Trophoblast cell (in vitro differentiated cells and primary cell): Measurements from ENCODE around the gene TPSB2.

Source experiments
- DNase-seq, 2 donors: peaks; one replicate each; pipeline ENCODE4 v3.0.0-alpha.2; 2016
- H2AFZ ChIP-seq: 2 replicates; pipeline ENCODE4 v1.6.1; 2013; ENCODE audit warnings: low read length, moderate library complexity, mild to moderate bottlenecking; ENCODE audit not compliant: insufficient read depth, poor library complexity
- H2AK5ac ChIP-seq: 2 replicates; pipeline ENCODE4 v1.6.1; 2013; ENCODE audit warnings: mild to moderate bottlenecking, low read length
- H2BK120ac ChIP-seq: 2 replicates; pipeline ENCODE4 v1.6.1; 2013; ENCODE audit warnings: low read length, mild to moderate bottlenecking, moderate library complexity; ENCODE audit not compliant: insufficient read depth, poor library complexity
- H2BK12ac ChIP-seq: 2 replicates; pipeline ENCODE4 v1.6.1; 2013; ENCODE audit warnings: mild to moderate bottlenecking, low read length, moderate library complexity
- H2BK5ac ChIP-seq: 2 replicates; pipeline ENCODE4 v1.6.1; 2013; ENCODE audit warnings: low read length, low read depth, moderate library complexity, mild to moderate bottlenecking; ENCODE audit not compliant: poor library complexity
- H3K14ac ChIP-seq: 2 replicates; pipeline ENCODE4 v1.6.1; 2013; ENCODE audit warnings: mild to moderate bottlenecking, low read length
- H3K18ac ChIP-seq: 2 replicates; pipeline ENCODE4 v1.6.1; 2013; ENCODE audit warnings: mild to moderate bottlenecking, low read length
- H3K23ac ChIP-seq: 2 replicates; pipeline ENCODE4 v1.6.1; 2013; ENCODE audit warnings: low read length
- H3K27ac ChIP-seq: 2 replicates; pipeline ENCODE4 v1.5.1; 2013; ENCODE audit warnings: low read depth, mild to moderate bottlenecking, inconsistent platforms, low read length, moderate library complexity
- H3K27me3 ChIP-seq: 2 replicates; pipeline ENCODE4 v1.6.1; 2013; ENCODE audit warnings: inconsistent platforms, mild to moderate bottlenecking, low read length, moderate library complexity; ENCODE audit not compliant: insufficient read depth
- H3K36me3 ChIP-seq, 2 experiments: 1 replicate in 1 of 2; 2 replicates in 1 of 2; pipeline ENCODE4 v1.6.1; 2013; ENCODE audit warnings: low read length in 2 of 2, mild to moderate bottlenecking in 2 of 2, moderate library complexity in 1 of 2; ENCODE audit not compliant: insufficient read depth in 2 of 2, control insufficient read depth in 1 of 2
- H3K4ac ChIP-seq: 2 replicates; pipeline ENCODE4 v1.6.1; 2013; ENCODE audit warnings: low read depth, mild to moderate bottlenecking, low read length, moderate library complexity
- H3K4me1 ChIP-seq, 2 experiments: 1 replicate in 1 of 2; 2 replicates in 1 of 2; pipeline ENCODE4 v1.6.1; 2013; ENCODE audit warnings: low read length in 2 of 2, mild to moderate bottlenecking in 2 of 2, moderate library complexity in 1 of 2; ENCODE audit not compliant: insufficient read depth in 2 of 2, control insufficient read depth in 1 of 2
- H3K4me2 ChIP-seq: 2 replicates; pipeline ENCODE4 v1.6.1; 2013; ENCODE audit warnings: inconsistent platforms, mild to moderate bottlenecking, low read length, moderate library complexity
- H3K4me3 ChIP-seq: 2 replicates; pipeline ENCODE4 v1.5.1; 2013; ENCODE audit warnings: mild to moderate bottlenecking, low read depth, low read length, inconsistent platforms
- H3K79me1 ChIP-seq: one replicate; pipeline ENCODE4 v1.6.1; 2013; ENCODE audit warnings: low read length
- H3K79me2 ChIP-seq: 2 replicates; pipeline ENCODE4 v1.6.1; 2013; ENCODE audit warnings: low read length, mild to moderate bottlenecking; ENCODE audit not compliant: control insufficient read depth, insufficient read depth, poor library complexity
- H3K9ac ChIP-seq: 2 replicates; pipeline ENCODE4 v1.6.1; 2013; ENCODE audit warnings: mild to moderate bottlenecking, low read length
- H3K9me3 ChIP-seq: 2 replicates; pipeline ENCODE4 v1.6.1; 2013; ENCODE audit warnings: low read depth, mild to moderate bottlenecking, control low read depth, inconsistent platforms, low read length; ENCODE audit not compliant: insufficient read depth
- H4K12ac ChIP-seq: 2 replicates; pipeline ENCODE4 v1.6.1; 2013; ENCODE audit warnings: low read depth, mild to moderate bottlenecking, low read length, moderate library complexity
- H4K8ac ChIP-seq: 2 replicates; pipeline ENCODE4 v1.6.1; 2013; ENCODE audit warnings: low read depth, mild to moderate bottlenecking, low read length, moderate library complexity
- H4K91ac ChIP-seq: one replicate; pipeline ENCODE4 v1.6.1; 2013; ENCODE audit warnings: low read depth, mild to moderate bottlenecking, low read length, moderate library complexity
- WGBS: extraction: QIAGEN DNeasy Blood & Tissue Kit; methylation state at CpG from one replicate; pipeline ENCODE4 v1.1.7; 2013; ENCODE audit warnings: missing lambda C conversion rate; ENCODE audit not compliant: insufficient read length, insufficient coverage; ENCODE audit errors: extremely low coverage; 5-methylcytosine and 5-hydroxymethylcytosine counted together

The TPSB2 gene

DNA sequence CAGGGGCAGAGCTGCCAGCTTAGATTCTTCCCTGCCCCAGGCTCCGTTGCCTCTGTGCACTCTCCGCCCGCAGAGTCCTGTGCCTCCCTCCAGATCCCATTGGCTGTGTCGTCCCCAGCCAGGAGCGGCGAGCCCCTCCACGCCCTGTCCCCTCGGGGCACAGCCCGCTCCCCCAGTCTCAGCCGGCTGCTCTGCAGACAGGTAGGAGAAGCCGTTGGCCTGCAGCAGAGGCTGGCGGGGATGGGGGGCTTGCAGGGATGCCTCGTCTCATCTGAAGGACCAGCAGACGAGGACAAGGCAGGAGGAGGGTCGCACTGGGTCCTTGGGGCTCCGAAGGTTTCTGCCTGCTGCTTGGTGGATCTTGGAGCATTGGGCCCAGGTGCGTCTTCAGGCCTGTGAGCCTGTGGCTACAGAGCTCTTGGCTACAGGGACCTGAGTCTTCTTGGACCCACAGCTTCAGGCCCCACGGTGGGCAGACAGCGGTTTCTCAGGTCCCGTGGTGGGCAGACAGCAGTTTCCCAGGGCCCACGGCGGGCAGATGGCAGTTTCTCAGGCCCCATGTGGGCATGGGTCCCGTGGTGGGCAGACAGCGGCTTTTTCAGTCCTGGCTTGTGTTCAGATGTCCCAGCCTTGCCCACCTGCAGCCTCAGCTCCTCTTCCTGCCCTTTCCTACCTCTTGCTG is 10.9 kb downstream of the TPSB2 start:
- H2AFZ ChIP-seq = no peak overlapping the region
- H2BK120ac ChIP-seq = no peak overlapping the region
- no peak overlapping the region for H3K4me3 ChIP-seq
- H3K9ac ChIP-seq = no peak overlapping the region
- H3K4me2 ChIP-seq = no peak overlapping the region
- H4K12ac ChIP-seq = no peak overlapping the region
- no peaks in the 10 kb centered on the region for H3K79me2 ChIP-seq
- no peak overlapping the region for H3K18ac ChIP-seq
- no peak overlapping the region for H3K14ac ChIP-seq
- no peak overlapping the region for H3K4ac ChIP-seq
- no peak overlapping the region for H3K23ac ChIP-seq
- H3K36me3 ChIP-seq = no peaks in the 10 kb centered on the region
- WGBS = no CpG with 5 or more reads among the region's 24 CpGs
- no peaks in the 10 kb centered on the region for H3K79me1 ChIP-seq
- H4K8ac ChIP-seq = no peak overlapping the region
- no peak for DNase-seq
- no peak overlapping the region for H2BK5ac ChIP-seq
- no peak overlapping the region for H2AK5ac ChIP-seq
- H3K27ac ChIP-seq = no peak overlapping the region
- H2BK12ac ChIP-seq = no peak overlapping the region
- H3K27me3 ChIP-seq = no peaks in the 10 kb centered on the region
- no peak overlapping the region for H4K91ac ChIP-seq
- peaks cover 2% of the 10 kb centered on the region for H3K9me3 ChIP-seq
- H3K4me1 ChIP-seq = no peaks in the 10 kb centered on the region

DNA sequence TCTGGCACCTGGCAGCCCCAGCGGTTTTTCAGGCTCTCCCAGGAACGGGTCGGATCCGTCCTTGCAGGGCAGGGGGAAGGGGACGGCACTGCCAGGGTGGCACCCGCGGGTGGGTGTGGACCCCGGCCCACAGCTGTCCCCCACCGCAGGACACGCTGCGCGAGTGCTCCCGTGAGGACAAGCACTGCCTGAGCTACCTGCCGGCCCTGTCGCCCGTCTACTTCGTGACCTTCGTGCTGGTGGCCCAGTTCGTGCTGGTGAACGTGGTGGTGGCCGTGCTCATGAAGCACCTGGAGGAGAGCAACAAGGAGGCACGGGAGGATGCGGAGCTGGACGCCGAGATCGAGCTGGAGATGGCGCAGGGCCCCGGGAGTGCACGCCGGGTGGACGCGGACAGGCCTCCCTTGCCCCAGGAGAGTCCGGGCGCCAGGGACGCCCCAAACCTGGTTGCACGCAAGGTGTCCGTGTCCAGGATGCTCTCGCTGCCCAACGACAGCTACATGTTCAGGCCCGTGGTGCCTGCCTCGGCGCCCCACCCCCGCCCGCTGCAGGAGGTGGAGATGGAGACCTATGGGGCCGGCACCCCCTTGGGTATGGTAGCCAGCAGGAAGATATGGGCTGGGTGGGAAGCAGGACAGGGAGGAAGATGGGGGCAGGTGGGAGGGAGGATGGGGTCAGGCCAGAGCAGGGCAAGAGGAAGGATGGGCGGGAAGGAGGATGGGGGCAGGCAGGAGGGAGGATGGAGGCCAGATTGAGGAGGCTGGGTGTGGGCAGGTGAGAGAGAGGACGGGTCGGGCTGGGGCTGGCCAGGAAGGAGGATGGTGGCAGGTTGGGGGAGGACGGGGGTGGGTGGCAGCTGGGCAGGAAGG is 11.7 kb downstream of the TPSB2 start:
- no peak for DNase-seq
- Histone ChIP-seq H3K4me2 (no peak overlapping the region), H3K27me3 (no peaks in the 10 kb centered on the region), H3K4ac (no peak overlapping the region), H3K9me3 (peaks cover 2% of the 10 kb centered on the region), H3K14ac (no peak overlapping the region), H3K79me1 (no peaks in the 10 kb centered on the region), H3K36me3 (no peaks in the 10 kb centered on the region), H3K79me2 (no peaks in the 10 kb centered on the region), H3K23ac (no peak overlapping the region), H4K8ac (no peak overlapping the region), H3K9ac (no peak overlapping the region), H2BK12ac (no peak overlapping the region), H2BK120ac (no peak overlapping the region), H3K4me3 (no peak overlapping the region), H3K18ac (no peak overlapping the region), H3K4me1 (no peaks in the 10 kb centered on the region), H2AFZ (no peak overlapping the region), H2AK5ac (no peak overlapping the region), H4K12ac (no peak overlapping the region), H2BK5ac (no peak overlapping the region), H4K91ac (no peak overlapping the region), H3K27ac (no peak overlapping the region)
- no CpG with 5 or more reads among the region's 49 CpGs for WGBS

DNA sequence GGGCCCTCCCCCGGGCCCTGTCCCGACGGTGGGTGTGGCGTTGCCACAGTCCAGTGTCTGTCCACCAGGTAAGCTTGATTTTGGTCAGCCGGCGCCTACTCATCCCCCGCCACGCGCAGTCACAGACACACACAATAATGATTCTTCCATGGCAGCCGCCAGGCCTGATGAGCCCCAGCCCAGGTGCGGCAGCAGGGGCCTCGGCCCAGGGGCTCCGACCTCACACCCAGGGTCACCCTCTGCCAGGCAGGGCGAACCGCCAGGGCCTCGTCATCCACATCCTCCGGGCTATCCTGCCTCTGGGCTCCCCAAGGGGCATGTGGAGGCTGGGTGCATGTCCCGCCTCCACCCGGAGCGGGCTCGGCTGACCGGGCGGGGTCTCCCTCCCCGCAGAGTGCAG is 12.5 kb downstream of the TPSB2 start:
- Histone ChIP-seq H2AFZ (no peak overlapping the region), H3K4me1 (no peaks in the 10 kb centered on the region), H3K23ac (no peak overlapping the region), H3K9me3 (peaks cover 2% of the 10 kb centered on the region), H3K79me1 (no peaks in the 10 kb centered on the region), H3K79me2 (no peaks in the 10 kb centered on the region), H3K4ac (no peak overlapping the region), H2AK5ac (no peak overlapping the region), H3K9ac (no peak overlapping the region), H3K14ac (no peak overlapping the region), H4K12ac (no peak overlapping the region), H2BK12ac (no peak overlapping the region), H3K36me3 (no peaks in the 10 kb centered on the region), H4K8ac (no peak overlapping the region), H4K91ac (no peak overlapping the region), H3K4me3 (no peak overlapping the region), H3K27me3 (no peaks in the 10 kb centered on the region), H3K18ac (no peak overlapping the region), H2BK120ac (no peak overlapping the region), H3K27ac (no peak overlapping the region), H2BK5ac (no peak overlapping the region), H3K4me2 (no peak overlapping the region)
- WGBS = no CpG with 5 or more reads among the region's 24 CpGs
- DNase-seq = no peak

DNA sequence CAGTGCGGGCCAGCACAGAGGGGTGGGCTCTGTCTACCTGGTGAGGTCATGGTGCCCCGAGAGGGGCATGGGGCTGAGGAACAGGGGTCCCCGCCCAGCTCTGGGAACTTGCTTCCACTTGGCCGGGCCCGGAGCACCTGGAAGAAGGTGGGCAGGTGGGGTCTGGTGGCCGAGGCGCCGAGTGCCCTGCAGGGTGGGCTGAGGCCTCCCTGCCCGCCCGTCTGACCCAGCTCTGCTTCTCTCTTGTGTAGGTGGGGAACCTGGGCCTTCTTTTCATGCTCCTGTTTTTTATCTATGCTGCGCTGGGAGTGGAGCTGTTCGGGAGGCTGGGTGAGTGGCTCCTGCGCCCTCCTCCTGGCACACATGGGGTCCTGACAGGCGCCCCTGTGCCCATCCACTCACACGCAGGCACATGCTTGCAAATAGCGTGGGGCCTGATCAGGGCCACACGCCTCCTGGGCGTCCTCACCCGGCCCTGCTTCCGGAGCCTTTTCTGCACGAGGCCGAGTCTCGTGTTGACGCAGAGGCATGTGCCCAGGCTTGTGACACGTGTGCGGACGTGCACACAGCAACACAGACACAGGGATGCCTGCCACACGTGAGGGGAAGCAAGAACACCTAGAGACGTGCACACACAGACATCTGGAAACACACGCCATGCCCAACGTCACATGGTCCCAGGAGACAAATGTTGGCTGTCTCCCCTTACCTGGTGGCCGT is 13.1 kb downstream of the TPSB2 start:
- no peak overlapping the region for H3K18ac ChIP-seq
- H4K8ac ChIP-seq = no peak overlapping the region
- H3K27me3 ChIP-seq = no peaks in the 10 kb centered on the region
- no peak overlapping the region for H2BK5ac ChIP-seq
- H4K91ac ChIP-seq = no peak overlapping the region
- H2AFZ ChIP-seq = no peak overlapping the region
- no peak overlapping the region for H3K9ac ChIP-seq
- no peaks in the 10 kb centered on the region for H3K79me2 ChIP-seq
- H2BK120ac ChIP-seq = no peak overlapping the region
- H3K79me1 ChIP-seq = no peaks in the 10 kb centered on the region
- no peak overlapping the region for H2AK5ac ChIP-seq
- H3K14ac ChIP-seq = no peak overlapping the region
- H3K9me3 ChIP-seq = peaks cover 2% of the 10 kb centered on the region
- no peak overlapping the region for H3K27ac ChIP-seq
- H2BK12ac ChIP-seq = no peak overlapping the region
- no peak for DNase-seq
- H4K12ac ChIP-seq = no peak overlapping the region
- H3K36me3 ChIP-seq = no peaks in the 10 kb centered on the region
- no CpG with 5 or more reads among the region's 32 CpGs for WGBS
- no peaks in the 10 kb centered on the region for H3K4me1 ChIP-seq
- no peak overlapping the region for H3K4ac ChIP-seq
- no peak overlapping the region for H3K4me3 ChIP-seq
- no peak overlapping the region for H3K23ac ChIP-seq
- H3K4me2 ChIP-seq = no peak overlapping the region
